HL-60 (cell line): ENCODE measurements around the gene GOLT1B.

ENCODE experiments used
- CTCF ChIP-seq: IDR thresholded peaks from one replicate; pipeline ENCODE4 v1.5.1; 2011; ENCODE audit warnings: low read length, control low read depth, inconsistent platforms; ENCODE audit not compliant: insufficient read depth
- GABPA ChIP-seq: IDR thresholded peaks from 2 replicates; pipeline ENCODE4 v1.6.1; 2012; ENCODE audit warnings: low read depth
- POLR2AphosphoS5 ChIP-seq: IDR thresholded peaks from 2 replicates; pipeline ENCODE4 v1.6.1; 2012; ENCODE audit warnings: low read depth
- REST ChIP-seq: IDR thresholded peaks from 2 replicates; pipeline ENCODE4 v1.6.1; 2012; ENCODE audit warnings: low read depth; ENCODE audit not compliant: insufficient replicate concordance
- SPI1 ChIP-seq: IDR thresholded peaks from 2 replicates; pipeline ENCODE4 v1.6.1; 2012; ENCODE audit warnings: low read depth, mild to moderate bottlenecking, borderline replicate concordance

- no peak for TF ChIP-seq CTCF
- no peak for TF ChIP-seq REST
- no peak for TF ChIP-seq GABPA
- no peak for TF ChIP-seq POLR2AphosphoS5
- no peak for TF ChIP-seq SPI1
These were observed 50.4 kb downstream of the GOLT1B start for GRCh38 chr12:21551841-21552465.
